ENCODE results near the gene BOLA3.

BOLA3 gene

DNA sequence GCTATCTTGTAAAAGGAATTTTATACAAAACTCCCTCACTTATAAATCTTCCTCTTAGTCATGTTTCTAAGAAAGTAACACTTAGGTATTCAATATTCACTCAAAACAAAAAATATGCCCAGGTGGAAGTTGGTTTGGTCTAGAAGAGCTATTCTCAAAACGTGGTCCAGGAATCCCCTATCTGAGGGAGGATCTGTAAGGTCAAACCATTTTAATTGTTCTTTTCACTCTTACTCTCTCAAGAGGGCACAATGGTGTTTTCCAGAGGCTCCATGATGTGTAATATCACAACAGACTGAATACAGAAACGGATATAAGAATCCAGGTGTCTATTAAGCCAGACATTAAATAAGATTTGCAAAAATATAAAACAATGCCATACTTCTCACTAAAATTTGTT, 21.0 kb upstream of the BOLA3 start:
- peaks cover 14% of the 10 kb centered on the region for H3K36me3 Mint-ChIP-seq

DNA sequence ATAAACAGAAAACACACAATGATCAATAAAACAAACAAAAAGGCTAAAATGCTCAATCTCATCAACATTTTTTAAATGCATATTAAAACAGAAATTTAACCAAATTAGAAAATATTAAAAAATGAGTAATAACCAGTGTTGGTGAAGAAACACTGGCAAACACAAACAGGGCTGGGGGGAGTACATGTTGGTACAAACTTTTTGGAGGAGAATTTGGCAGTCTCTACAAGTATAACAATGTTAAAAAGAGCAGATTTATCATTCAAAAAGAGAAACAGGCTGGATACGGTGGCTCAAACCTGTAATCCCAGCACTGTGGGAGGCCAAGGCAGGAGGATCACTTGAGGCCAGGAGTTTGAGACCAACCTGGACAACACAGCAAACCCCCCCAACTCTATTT, 17.0 kb upstream of the BOLA3 start:
- peaks cover 12% of the 10 kb centered on the region for H3K4me1 Mint-ChIP-seq (ENCODE audit: low read depth)
- H3K4me3 Mint-ChIP-seq = no peak overlapping the region
- H3K9me3 Mint-ChIP-seq (ENCODE audit: low read depth) = no peaks in the 10 kb centered on the region
- no peak overlapping the region for H3K27ac Mint-ChIP-seq
- H3K27me3 Mint-ChIP-seq = no peaks in the 10 kb centered on the region
- H3K36me3 Mint-ChIP-seq = peaks cover 12% of the 10 kb centered on the region

More for the DNA sequence above, 21.0 kb upstream of the BOLA3 start:
- no peaks in the 10 kb centered on the region for H3K27me3 Mint-ChIP-seq
- peak overlapping the region; percentile 79 for H3K27ac Mint-ChIP-seq
- no peaks in the 10 kb centered on the region for H3K9me3 Mint-ChIP-seq (ENCODE audit: low read depth)
- no peak overlapping the region for H3K4me3 Mint-ChIP-seq
- H3K4me1 Mint-ChIP-seq (ENCODE audit: low read depth) = peaks cover 20% of the 10 kb centered on the region

DNA sequence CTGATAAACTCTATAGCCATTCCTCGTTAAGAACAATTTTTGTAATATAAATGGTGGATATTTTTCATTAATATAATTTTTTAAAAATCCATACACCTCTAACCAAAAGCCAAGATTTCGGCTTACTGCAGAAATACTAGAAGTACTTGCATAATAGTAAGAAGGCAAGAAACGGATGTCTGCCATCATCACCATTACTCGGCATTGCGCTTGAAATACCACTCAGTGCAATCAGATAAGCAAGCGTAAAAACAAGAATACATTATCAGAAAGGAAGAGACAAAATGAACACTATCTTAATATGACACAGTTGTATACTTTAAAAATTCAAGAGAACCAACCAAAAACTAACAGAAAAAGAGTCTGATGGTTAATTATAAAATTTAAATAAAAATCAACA, 15.2 kb upstream of the BOLA3 start:
- H3K36me3 Mint-ChIP-seq = peaks cover 12% of the 10 kb centered on the region
- H3K27me3 Mint-ChIP-seq = no peaks in the 10 kb centered on the region
- peaks cover 6% of the 10 kb centered on the region for H3K4me1 Mint-ChIP-seq (ENCODE audit: low read depth)
- H3K9me3 Mint-ChIP-seq (ENCODE audit: low read depth) = no peaks in the 10 kb centered on the region
- H3K27ac Mint-ChIP-seq = no peak overlapping the region
- H3K4me3 Mint-ChIP-seq = no peak overlapping the region

GRCh38 chr2:74155830-74156229, 8.1 kb upstream of the BOLA3 start:
- no peaks in the 10 kb centered on the region for H3K9me3 Mint-ChIP-seq (ENCODE audit: low read depth)
- H3K4me1 Mint-ChIP-seq (ENCODE audit: low read depth) = no peaks in the 10 kb centered on the region
- no peaks in the 10 kb centered on the region for H3K27me3 Mint-ChIP-seq
- no peak overlapping the region for H3K27ac Mint-ChIP-seq
- no peaks in the 10 kb centered on the region for H3K36me3 Mint-ChIP-seq
- no peak overlapping the region for H3K4me3 Mint-ChIP-seq

DNA sequence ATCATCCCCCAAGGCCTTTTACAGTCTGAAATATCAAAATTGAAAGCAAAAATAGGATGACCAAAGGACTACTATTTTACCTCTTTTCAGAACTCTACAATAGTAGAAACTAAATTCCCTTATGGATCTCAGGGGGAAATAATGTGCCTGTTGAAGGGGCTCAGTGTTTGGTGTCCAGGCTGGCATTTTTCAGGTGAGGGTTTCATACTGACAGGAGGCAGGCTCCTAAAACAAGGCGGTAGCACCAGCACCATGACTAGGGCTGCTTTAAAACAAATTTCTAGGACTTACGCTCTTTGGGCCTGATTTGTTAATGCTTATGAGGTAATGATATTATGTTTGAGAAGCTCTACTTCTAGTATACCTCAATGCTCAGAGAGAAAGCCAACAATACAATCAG, 5.2 kb upstream of the BOLA3 start:
- H3K4me3 Mint-ChIP-seq = no peak overlapping the region
- no peaks in the 10 kb centered on the region for H3K27me3 Mint-ChIP-seq
- H3K4me1 Mint-ChIP-seq (ENCODE audit: low read depth) = no peaks in the 10 kb centered on the region
- H3K9me3 Mint-ChIP-seq (ENCODE audit: low read depth) = no peaks in the 10 kb centered on the region
- H3K36me3 Mint-ChIP-seq = no peaks in the 10 kb centered on the region
- H3K27ac Mint-ChIP-seq = no peak overlapping the region

- H3K4me3 Mint-ChIP-seq = peak overlapping the region; percentile 19
Measured at GRCh38 chr2:74149570-74150319, 2.0 kb upstream of the BOLA3 start.

GRCh38 chr2:74149247-74149525, 1.5 kb upstream of the BOLA3 start:
- Mint-ChIP-seq H3K4me3 (peak overlapping the region; percentile 19), H3K9me3 (ENCODE audit: low read depth) (no peaks in the 10 kb centered on the region), H3K27me3 (no peaks in the 10 kb centered on the region), H3K36me3 (no peaks in the 10 kb centered on the region), H3K27ac (no peak overlapping the region), H3K4me1 (ENCODE audit: low read depth) (peaks cover 3% of the 10 kb centered on the region)

More at GRCh38 chr2:74149570-74150319, 2.0 kb upstream of the BOLA3 start:
- no peaks in the 10 kb centered on the region for H3K27me3 Mint-ChIP-seq
- no peak overlapping the region for H3K27ac Mint-ChIP-seq
- H3K4me1 Mint-ChIP-seq (ENCODE audit: low read depth) = peaks cover 3% of the 10 kb centered on the region
- H3K9me3 Mint-ChIP-seq (ENCODE audit: low read depth) = no peaks in the 10 kb centered on the region
- H3K36me3 Mint-ChIP-seq = no peaks in the 10 kb centered on the region

GRCh38 chr2:74148457-74149246, 940 bp upstream of the BOLA3 start:
- Mint-ChIP-seq H3K4me1 (ENCODE audit: low read depth) (peaks cover 3% of the 10 kb centered on the region), H3K9me3 (ENCODE audit: low read depth) (no peaks in the 10 kb centered on the region), H3K36me3 (no peaks in the 10 kb centered on the region), H3K4me3 (no peak overlapping the region), H3K27ac (no peak overlapping the region), H3K27me3 (no peaks in the 10 kb centered on the region)

- Mint-ChIP-seq H3K4me3 (no peak overlapping the region), H3K36me3 (peaks cover 5% of the 10 kb centered on the region), H3K9me3 (ENCODE audit: low read depth) (no peaks in the 10 kb centered on the region), H3K27me3 (no peaks in the 10 kb centered on the region), H3K4me1 (ENCODE audit: low read depth) (peaks cover 7% of the 10 kb centered on the region), H3K27ac (no peak overlapping the region)
Measured at GRCh38 chr2:74146929-74147726, 584 bp downstream of the BOLA3 start.

DNA sequence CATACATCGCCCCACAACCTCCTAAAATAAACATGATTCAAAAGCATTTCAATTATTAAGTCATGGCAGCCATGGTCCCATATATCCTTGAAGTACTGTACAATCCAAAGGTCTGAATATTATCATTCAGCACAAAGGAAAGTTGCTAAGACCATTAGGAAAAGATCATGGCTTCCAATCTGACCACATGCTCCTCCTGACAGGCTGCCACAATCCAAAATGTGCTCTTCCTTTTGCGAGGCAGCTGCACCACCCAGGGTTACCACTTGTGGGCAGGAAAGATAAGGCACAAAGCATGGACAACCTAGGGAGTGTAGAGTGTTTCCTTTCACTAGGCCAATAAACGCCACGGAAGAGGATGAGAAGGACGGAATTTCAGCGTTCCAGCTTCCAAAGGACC, 5.4 kb downstream of the BOLA3 start:
- Mint-ChIP-seq H3K4me3 (no peak overlapping the region), H3K4me1 (ENCODE audit: low read depth) (peaks cover 11% of the 10 kb centered on the region), H3K27ac (no peak overlapping the region), H3K9me3 (ENCODE audit: low read depth) (no peaks in the 10 kb centered on the region), H3K36me3 (peaks cover 12% of the 10 kb centered on the region), H3K27me3 (no peaks in the 10 kb centered on the region)

DNA sequence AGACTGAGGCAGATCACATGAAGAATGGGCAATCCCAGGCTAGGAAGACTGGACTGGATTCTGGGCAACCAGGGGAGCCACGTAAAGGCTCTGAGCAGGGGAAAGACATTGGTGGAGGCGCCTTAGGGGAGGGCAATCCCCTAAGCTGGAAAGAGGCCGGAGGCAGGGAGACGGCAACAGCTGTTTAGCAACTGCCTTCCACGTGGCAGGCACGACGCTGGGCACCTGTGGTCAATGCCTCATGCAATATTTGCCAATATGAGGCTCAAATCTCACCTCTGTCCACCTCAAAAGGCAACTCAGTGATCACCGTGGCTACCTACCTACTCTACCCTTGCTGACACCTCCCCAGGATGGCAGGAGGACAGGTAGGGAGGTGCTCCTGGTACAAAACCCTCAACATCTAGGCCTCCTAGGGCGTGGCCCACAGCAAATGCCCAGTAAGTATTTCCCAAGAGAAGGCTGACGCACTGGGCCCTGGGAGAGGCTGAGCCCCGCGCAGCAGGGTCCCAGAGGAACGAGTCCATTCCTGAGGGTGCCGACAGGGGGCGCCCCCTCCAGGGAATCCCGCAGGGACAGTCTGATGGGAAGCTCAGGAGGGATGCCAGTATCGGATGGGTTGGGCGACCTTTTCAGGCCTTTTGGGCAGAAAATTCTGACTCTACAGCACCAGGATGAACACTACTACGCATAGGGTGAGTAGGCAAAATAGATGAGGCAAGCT, 8.9 kb downstream of the BOLA3 start:
- Mint-ChIP-seq H3K27me3 (no peaks in the 10 kb centered on the region), H3K36me3 (peaks cover 18% of the 10 kb centered on the region), H3K4me1 (ENCODE audit: low read depth) (peaks cover 7% of the 10 kb centered on the region), H3K4me3 (no peak overlapping the region), H3K27ac (no peak overlapping the region), H3K9me3 (ENCODE audit: low read depth) (no peaks in the 10 kb centered on the region)

GRCh38 chr2:74137651-74138599, 9.8 kb downstream of the BOLA3 start:
- H3K4me3 Mint-ChIP-seq = no peak overlapping the region
- H3K36me3 Mint-ChIP-seq = peaks cover 21% of the 10 kb centered on the region
- H3K9me3 Mint-ChIP-seq (ENCODE audit: low read depth) = no peaks in the 10 kb centered on the region
- peaks cover 7% of the 10 kb centered on the region for H3K4me1 Mint-ChIP-seq (ENCODE audit: low read depth)
- H3K27me3 Mint-ChIP-seq = no peaks in the 10 kb centered on the region
- H3K27ac Mint-ChIP-seq = no peak overlapping the region

- Mint-ChIP-seq H3K4me3 (no peak overlapping the region), H3K27ac (no peak overlapping the region), H3K36me3 (peaks cover 8% of the 10 kb centered on the region), H3K9me3 (ENCODE audit: low read depth) (no peaks in the 10 kb centered on the region), H3K27me3 (no peaks in the 10 kb centered on the region), H3K4me1 (ENCODE audit: low read depth) (no peaks in the 10 kb centered on the region)
Measured at GRCh38 chr2:74131901-74132300, 15.8 kb downstream of the BOLA3 start.

Measured in activated naive CD8-positive, alpha-beta T cell (primary cell).